ENCODE results near the gene CMTM8.

Gene CMTM8

GRCh38 chr3:32419742-32420125 lies 181.3 kb downstream of the CMTM8 start:
- DNase-seq: no peak
